Lung (tissue), 12 donors: ENCODE measurements around the gene HADHB. TPM values are rescaled to one million over a fixed set of nuclear protein-coding genes. Genes with fewer than 3 reads are reported as not detected.

Experiments used
- ATAC-seq: fragments of 200-7000 bp; cut with Tn5 transposase; one replicate; pipeline ENCODE4 v1.9.1; 2020; ENCODE audit warnings: moderate number of reproducible peaks; ENCODE audit not compliant: insufficient read depth, low FRiP score
- DNase-seq, 3 donors: peaks; one replicate each; pipeline ENCODE4 v3.0.0-alpha.2; 2013 to 2017
- H3K27ac ChIP-seq, 2 donors: one replicate each; pipeline ENCODE4 v1.5.1; 2013; ENCODE audit warnings: mild to moderate bottlenecking in 2 of 2, moderate library complexity in 2 of 2, control low read depth in 1 of 2, inconsistent platforms in 1 of 2, low read depth in 1 of 2, low read length in 1 of 2
- H3K27me3 ChIP-seq, 3 donors: one replicate each; pipeline ENCODE4 v1.5.1; 2013; ENCODE audit warnings: low read length in 2 of 3; ENCODE audit not compliant: control insufficient read depth in 3 of 3, insufficient read depth in 3 of 3
- H3K36me3 ChIP-seq, 4 donors: one replicate each; pipeline ENCODE4 v1.5.1; 2013; ENCODE audit warnings: low read length in 4 of 4, mild to moderate bottlenecking in 1 of 4, moderate library complexity in 1 of 4; ENCODE audit not compliant: control insufficient read depth in 4 of 4, insufficient read depth in 4 of 4
- H3K4me1 ChIP-seq, 5 donors: one replicate each; pipeline ENCODE4 v1.5.1; 2013; ENCODE audit warnings: low read length in 5 of 5, mild to moderate bottlenecking in 2 of 5, moderate library complexity in 1 of 5; ENCODE audit not compliant: control insufficient read depth in 5 of 5, insufficient read depth in 5 of 5
- H3K4me3 ChIP-seq: one replicate; pipeline ENCODE4 v1.5.1; 2013; ENCODE audit warnings: mild to moderate bottlenecking, control low read depth, moderate library complexity
- H3K9ac ChIP-seq, 2 donors: one replicate each; pipeline ENCODE4 v1.5.1; 2013; ENCODE audit warnings: low read length in 2 of 2, control low read depth in 1 of 2; ENCODE audit not compliant: insufficient read depth in 1 of 2
- H3K9me3 ChIP-seq, 4 donors: one replicate each; pipeline ENCODE4 v1.5.1; 2013; ENCODE audit warnings: low read length in 3 of 4, mild to moderate bottlenecking in 1 of 4, moderate library complexity in 1 of 4; ENCODE audit not compliant: control insufficient read depth in 4 of 4, insufficient read depth in 3 of 4
- CTCF ChIP-seq: IDR thresholded peaks from 2 replicates; pipeline ENCODE4 v1.5.1; 2012; ENCODE audit warnings: mild to moderate bottlenecking; ENCODE audit errors: control extremely low read depth, extremely low read depth
- WGBS, 2 donors: extraction: QIAGEN DNeasy Blood & Tissue Kit; methylation state at CpG; one replicate each; pipeline ENCODE4 v1.1.7; 2013; 5-methylcytosine and 5-hydroxymethylcytosine counted together
- polyA plus RNA-seq, 2 donors: library from polyadenylated mRNA; stranded (reverse); fragments of 200-250 nt; gene quantifications; one replicate each; pipeline ENCODE4 v1.2.1, GENCODE V29; 2013
- total RNA-seq, 2 donors: library from RNA; depleted of rRNA in 1 of 2; stranded (reverse); fragments of >200 nt in 1 of 2; gene quantifications; one replicate each; pipeline ENCODE4 v1.2.1, GENCODE V29; 2014 to 2021
- donor health status: control.
- donor health status: control.
- donor health status: Bipolar disorder and iron deficiency.
- donor health status: healthy.
- donor health status: DM: yes; HTN: yes; CAD: no.

The HADHB gene
- total and polyA plus RNA-seq, 4 donors = 63.1 to 140 (median 89.6) TPM

GRCh38 chr2:26281226-26281625 is 36.5 kb downstream of the HADHB start:
- no peaks in the 10 kb centered on the region for H3K27me3 ChIP-seq
- H3K4me3 ChIP-seq = no peak overlapping the region
- no peaks in the 10 kb centered on the region for H3K9me3 ChIP-seq
- peaks cover 25 to 57% (median 41%) of the 10 kb centered on the region in 4 donors for H3K36me3 ChIP-seq
- TF ChIP-seq CTCF = no peak
- H3K4me1 ChIP-seq = peaks cover 0 to 2% (median 0%) of the 10 kb centered on the region in 5 donors
- ATAC-seq = no peak
- 86 to 89% methylated on average over 2 of the region's 2 CpGs for WGBS, 2 donors
- no peak overlapping the region for H3K9ac ChIP-seq
- H3K27ac ChIP-seq = no peak overlapping the region
- no peak for DNase-seq

- 90 to 96% methylated on average over 2 of the region's 2 CpGs for WGBS, 2 donors
- Histone ChIP-seq H3K36me3 (peaks cover 24 to 55% (median 42%) of the 10 kb centered on the region in 4 donors), H3K27ac (no peak overlapping the region), H3K9me3 (no peaks in the 10 kb centered on the region), H3K9ac (no peak overlapping the region), H3K4me3 (no peak overlapping the region), H3K27me3 (no peaks in the 10 kb centered on the region), H3K4me1 (no peaks in the 10 kb centered on the region)
- no peak for TF ChIP-seq CTCF
- ATAC-seq = no peak
- DNase-seq = no peak
These were observed 38.9 kb downstream of the HADHB start for GRCh38 chr2:26283606-26284005.

GRCh38 chr2:26284132-26284531 is 39.4 kb downstream of the HADHB start:
- Histone ChIP-seq H3K4me1 (no peaks in the 10 kb centered on the region), H3K9ac (no peak overlapping the region), H3K27ac (no peak overlapping the region), H3K4me3 (no peak overlapping the region), H3K27me3 (no peaks in the 10 kb centered on the region), H3K36me3 (peaks cover 22 to 49% (median 39%) of the 10 kb centered on the region in 4 donors), H3K9me3 (no peaks in the 10 kb centered on the region)
- no peak for ATAC-seq
- 95 to 98% methylated on average over 3 of the region's 3 CpGs for WGBS, 2 donors
- DNase-seq = no peak
- TF ChIP-seq CTCF = no peak

- Histone ChIP-seq H3K27ac (no peak overlapping the region), H3K36me3 (peaks cover 18 to 48% (median 36%) of the 10 kb centered on the region in 4 donors), H3K4me1 (no peaks in the 10 kb centered on the region), H3K27me3 (no peaks in the 10 kb centered on the region), H3K4me3 (no peak overlapping the region), H3K9me3 (no peaks in the 10 kb centered on the region), H3K9ac (no peak overlapping the region)
- 97 to 98% methylated on average over 3 of the region's 3 CpGs for WGBS, 2 donors
- DNase-seq = no peak
- no peak for ATAC-seq
- no peak for TF ChIP-seq CTCF
These were observed 41.2 kb downstream of the HADHB start for GRCh38 chr2:26285931-26286330.
